ENCODE results near the gene IL1RAPL1.

GRCh38 chrX:28584025-28584424 lies 3.2 kb upstream of the IL1RAPL1 start:
- TF ChIP-seq CTCF (conservative IDR thresholded peaks at IDR 0.05; ENCODE audit: low read depth in 2 of 2): no peak
- no peak for TF ChIP-seq STAT1 (IDR thresholded peaks at IDR 0.05; ENCODE audit: unreplicated experiment)
- TF ChIP-seq POLR2AphosphoS5 (IDR thresholded peaks at IDR 0.05; ENCODE audit: low read depth): no peak
- TF ChIP-seq REST (IDR thresholded peaks at IDR 0.05; ENCODE audit: unreplicated experiment): no peak
- no peak for TF ChIP-seq EZH2phosphoT487 (IDR thresholded peaks at IDR 0.05; ENCODE audit: unreplicated experiment)
- no peak for TF ChIP-seq EZH2 (IDR thresholded peaks at IDR 0.05; ENCODE audit: low read depth, unreplicated experiment)
- TF ChIP-seq CREB1 (CRISPR knock-in tag; IDR thresholded peaks at IDR 0.05; ENCODE audit: low read depth): no peak
- TF ChIP-seq ZNF331 (CRISPR knock-in tag; IDR thresholded peaks at IDR 0.05; ENCODE audit: low read depth): no peak

All from GM23338 (cell line).